Peyer's patch (tissue), 4 donors: ENCODE measurements around the gene ACTR8.

Source experiments
- POLR2A ChIP-seq, 2 donors: fragments of 450-650 bp; IDR thresholded peaks; one replicate each; pipeline ENCODE4 v1.5.1; 2017; ENCODE audit warnings: antibody characterized with exemption in 2 of 2, mild to moderate bottlenecking in 2 of 2, moderate library complexity in 2 of 2
- TF ChIP-seq, protein P1 (sequence below), 6 experiments: fragments of 450-650 bp in 4 of 6; fragments of 200-600 bp in 2 of 6; sonication (generic) in 1 of 6; IDR thresholded peaks; one replicate each; pipeline ENCODE4 v1.5.1; 2017 to 2019; ENCODE audit warnings: antibody characterized with exemption in 6 of 6, mild to moderate bottlenecking in 3 of 6, moderate library complexity in 1 of 6

DNA sequence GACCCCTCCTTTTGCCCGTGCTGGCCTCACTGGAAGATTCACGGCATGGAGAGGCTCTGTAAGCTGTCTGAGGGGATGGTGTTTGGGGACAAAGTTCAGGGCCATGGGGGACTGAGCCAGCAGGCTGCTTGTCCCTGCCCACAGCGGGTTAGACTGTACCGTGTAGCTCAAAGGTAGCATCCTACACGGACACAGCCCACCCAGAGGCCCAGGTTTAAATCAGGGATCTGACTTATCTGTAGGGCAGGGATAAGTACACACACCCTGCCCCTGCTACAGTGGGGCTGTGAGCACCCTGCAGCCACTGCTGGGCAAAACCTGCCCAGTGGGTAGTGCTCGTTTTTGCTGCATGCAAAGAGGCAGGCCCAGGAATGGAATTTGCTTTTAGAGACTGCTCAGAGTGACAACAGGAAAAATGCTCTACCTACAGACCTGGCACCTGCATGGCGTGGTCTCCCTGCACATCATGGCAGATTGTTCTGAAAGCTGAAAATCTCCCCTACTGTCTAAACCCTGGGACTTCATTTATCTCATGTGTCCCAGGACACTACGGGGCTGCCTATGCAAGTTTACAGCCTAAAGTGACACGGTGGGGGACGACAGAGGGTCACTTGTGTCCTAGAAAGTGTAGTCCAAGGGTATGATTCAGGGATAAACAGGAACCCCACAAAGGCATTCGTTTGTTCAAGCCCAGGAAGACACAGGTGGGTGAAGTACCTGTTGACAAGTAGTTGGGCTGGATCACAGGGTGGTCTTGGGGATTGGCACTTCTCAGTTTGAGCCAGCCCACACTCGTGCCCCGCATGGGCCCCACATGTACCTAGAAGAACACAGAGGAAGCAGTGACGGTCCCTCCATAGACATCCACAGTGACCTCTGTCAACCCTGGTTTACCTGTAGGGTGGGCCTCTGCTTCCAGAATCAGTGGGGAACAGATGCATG, 63.5 kb downstream of the ACTR8 start:
- TF ChIP-seq, protein P1, sequence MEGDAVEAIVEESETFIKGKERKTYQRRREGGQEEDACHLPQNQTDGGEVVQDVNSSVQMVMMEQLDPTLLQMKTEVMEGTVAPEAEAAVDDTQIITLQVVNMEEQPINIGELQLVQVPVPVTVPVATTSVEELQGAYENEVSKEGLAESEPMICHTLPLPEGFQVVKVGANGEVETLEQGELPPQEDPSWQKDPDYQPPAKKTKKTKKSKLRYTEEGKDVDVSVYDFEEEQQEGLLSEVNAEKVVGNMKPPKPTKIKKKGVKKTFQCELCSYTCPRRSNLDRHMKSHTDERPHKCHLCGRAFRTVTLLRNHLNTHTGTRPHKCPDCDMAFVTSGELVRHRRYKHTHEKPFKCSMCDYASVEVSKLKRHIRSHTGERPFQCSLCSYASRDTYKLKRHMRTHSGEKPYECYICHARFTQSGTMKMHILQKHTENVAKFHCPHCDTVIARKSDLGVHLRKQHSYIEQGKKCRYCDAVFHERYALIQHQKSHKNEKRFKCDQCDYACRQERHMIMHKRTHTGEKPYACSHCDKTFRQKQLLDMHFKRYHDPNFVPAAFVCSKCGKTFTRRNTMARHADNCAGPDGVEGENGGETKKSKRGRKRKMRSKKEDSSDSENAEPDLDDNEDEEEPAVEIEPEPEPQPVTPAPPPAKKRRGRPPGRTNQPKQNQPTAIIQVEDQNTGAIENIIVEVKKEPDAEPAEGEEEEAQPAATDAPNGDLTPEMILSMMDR (IDR thresholded peaks at IDR 0.05): no peak
- TF ChIP-seq POLR2A (IDR thresholded peaks at IDR 0.05): no peak
